ENCODE measurements around the gene HOXB9. TPM values are rescaled to one million over a fixed set of nuclear protein-coding genes. Genes with fewer than 3 reads are reported as not detected.

The HOXB9 gene
- total RNA-seq, 6 experiments from 2014 or later, result not detected

GRCh38 chr17:48630925-48631692, 5.0 kb upstream of the HOXB9 start:
- H3K4me3 Mint-ChIP-seq, result no peak overlapping the region
- no peaks in the 10 kb centered on the region for H3K36me3 Mint-ChIP-seq (ENCODE audit: low read depth)
- DNase-seq, result no peak
- TF ChIP-seq CTCF (IDR thresholded peaks at IDR 0.05), result no peak
- H3K27me3 Mint-ChIP-seq (ENCODE audit: insufficient read depth), result peaks cover 80% of the 10 kb centered on the region
- no peaks in the 10 kb centered on the region for H3K9me3 Mint-ChIP-seq
- H3K4me1 Mint-ChIP-seq (ENCODE audit: low read depth), result no peaks in the 10 kb centered on the region
- no peak overlapping the region for H3K27ac Mint-ChIP-seq

- Mint-ChIP-seq H3K4me3 (no peak overlapping the region), H3K27ac (no peak overlapping the region)
Observed at GRCh38 chr17:48630009-48630924, 4.1 kb upstream of the HOXB9 start.

GRCh38 chr17:48629411-48629759, 3.2 kb upstream of the HOXB9 start:
- no peak for DNase-seq
- Mint-ChIP-seq H3K9me3 (no peaks in the 10 kb centered on the region), H3K4me3 (no peak overlapping the region), H3K4me1 (ENCODE audit: low read depth) (no peaks in the 10 kb centered on the region), H3K27ac (no peak overlapping the region), H3K36me3 (ENCODE audit: low read depth) (no peaks in the 10 kb centered on the region), H3K27me3 (ENCODE audit: insufficient read depth) (peaks cover 69% of the 10 kb centered on the region)
- no peak for TF ChIP-seq CTCF (IDR thresholded peaks at IDR 0.05)

More at GRCh38 chr17:48630009-48630924, 4.1 kb upstream of the HOXB9 start:
- H3K27me3 Mint-ChIP-seq (ENCODE audit: insufficient read depth), result peaks cover 75% of the 10 kb centered on the region
- H3K4me1 Mint-ChIP-seq (ENCODE audit: low read depth), result no peaks in the 10 kb centered on the region
- H3K36me3 Mint-ChIP-seq (ENCODE audit: low read depth), result no peaks in the 10 kb centered on the region
- TF ChIP-seq CTCF (IDR thresholded peaks at IDR 0.05), result no peak
- no peaks in the 10 kb centered on the region for H3K9me3 Mint-ChIP-seq
- no peak for DNase-seq

- Mint-ChIP-seq H3K4me1 (ENCODE audit: low read depth) (no peaks in the 10 kb centered on the region), H3K27me3 (ENCODE audit: insufficient read depth) (peaks cover 70% of the 10 kb centered on the region), H3K36me3 (ENCODE audit: low read depth) (no peaks in the 10 kb centered on the region), H3K9me3 (no peaks in the 10 kb centered on the region), H3K27ac (no peak overlapping the region), H3K4me3 (no peak overlapping the region)
- no peak for TF ChIP-seq CTCF (IDR thresholded peaks at IDR 0.05)
- no peak for DNase-seq
Observed at GRCh38 chr17:48628649-48629410, 2.7 kb upstream of the HOXB9 start.
